Measurements from ENCODE around the gene UIMC1. TPM values are rescaled to one million over a fixed set of nuclear protein-coding genes. Genes with fewer than 3 reads are reported as not detected.

Gene UIMC1
- total RNA-seq, 1 donor from 2014 or later, result 36.1 TPM

DNA sequence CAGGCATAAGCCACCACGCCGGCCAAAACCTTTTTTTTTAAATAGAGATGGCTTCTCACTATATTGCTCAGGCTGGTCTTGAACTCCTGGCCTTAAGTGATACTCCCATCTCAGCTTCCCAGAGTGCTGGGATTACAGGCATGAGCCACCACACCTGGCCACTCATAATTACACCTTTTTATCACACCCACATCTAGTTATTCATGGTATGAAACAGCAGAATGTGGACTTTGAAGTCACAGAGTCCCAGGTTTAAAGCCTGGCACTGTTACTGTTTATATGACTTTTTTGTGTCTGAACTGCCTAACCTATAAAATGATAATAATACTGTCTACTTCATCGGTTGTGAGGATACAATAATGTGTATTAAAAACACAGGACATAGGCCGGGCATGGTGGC lies 39.1 kb upstream of the UIMC1 start:
- Histone ChIP-seq H3K4me1 (ENCODE audit: insufficient read depth, low read length) (no peaks in the 10 kb centered on the region), H2AFZ (ENCODE audit: low read depth, low read length) (no peak overlapping the region), H3K27ac (ENCODE audit: low read depth, low read length) (no peak overlapping the region), H3K9ac (ENCODE audit: low read length) (no peak overlapping the region), H3K79me2 (ENCODE audit: insufficient read depth, low read length) (no peaks in the 10 kb centered on the region), H3K4me2 (ENCODE audit: low read length) (no peak overlapping the region), H3K27me3 (ENCODE audit: insufficient read depth, low read length) (no peaks in the 10 kb centered on the region), H3K36me3 (ENCODE audit: insufficient read depth, low read length) (peaks cover 41% of the 10 kb centered on the region), H3K9me3 (ENCODE audit: insufficient read depth, low read depth, low read length) (no peaks in the 10 kb centered on the region), H4K20me1 (ENCODE audit: insufficient read depth, low read length) (peaks cover 9% of the 10 kb centered on the region), H3K4me3 (ENCODE audit: insufficient read depth, low read depth, low read length) (no peak overlapping the region)
- Mint-ChIP-seq H3K36me3 (ENCODE audit: low read depth, unreplicated experiment) (peaks cover 16% of the 10 kb centered on the region), H3K27me3 (ENCODE audit: low read depth, unreplicated experiment) (no peaks in the 10 kb centered on the region), H3K4me3 (ENCODE audit: unreplicated experiment) (no peak overlapping the region), H3K4me1 (ENCODE audit: low read depth, unreplicated experiment) (no peaks in the 10 kb centered on the region), H3K27ac (ENCODE audit: unreplicated experiment) (no peak overlapping the region), H3K9me3 (ENCODE audit: unreplicated experiment) (no peaks in the 10 kb centered on the region)
- no peak for TF ChIP-seq EZH2 (IDR thresholded peaks at IDR 0.05; ENCODE audit: insufficient read depth, low read length)
- TF ChIP-seq, protein P1, sequence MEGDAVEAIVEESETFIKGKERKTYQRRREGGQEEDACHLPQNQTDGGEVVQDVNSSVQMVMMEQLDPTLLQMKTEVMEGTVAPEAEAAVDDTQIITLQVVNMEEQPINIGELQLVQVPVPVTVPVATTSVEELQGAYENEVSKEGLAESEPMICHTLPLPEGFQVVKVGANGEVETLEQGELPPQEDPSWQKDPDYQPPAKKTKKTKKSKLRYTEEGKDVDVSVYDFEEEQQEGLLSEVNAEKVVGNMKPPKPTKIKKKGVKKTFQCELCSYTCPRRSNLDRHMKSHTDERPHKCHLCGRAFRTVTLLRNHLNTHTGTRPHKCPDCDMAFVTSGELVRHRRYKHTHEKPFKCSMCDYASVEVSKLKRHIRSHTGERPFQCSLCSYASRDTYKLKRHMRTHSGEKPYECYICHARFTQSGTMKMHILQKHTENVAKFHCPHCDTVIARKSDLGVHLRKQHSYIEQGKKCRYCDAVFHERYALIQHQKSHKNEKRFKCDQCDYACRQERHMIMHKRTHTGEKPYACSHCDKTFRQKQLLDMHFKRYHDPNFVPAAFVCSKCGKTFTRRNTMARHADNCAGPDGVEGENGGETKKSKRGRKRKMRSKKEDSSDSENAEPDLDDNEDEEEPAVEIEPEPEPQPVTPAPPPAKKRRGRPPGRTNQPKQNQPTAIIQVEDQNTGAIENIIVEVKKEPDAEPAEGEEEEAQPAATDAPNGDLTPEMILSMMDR (IDR thresholded peaks at IDR 0.05; ENCODE audit: insufficient read depth, low read depth, low read length), result no peak
- FAIRE-seq, result no peak
- DNase-seq (ENCODE audit: low read depth), result no peak

DNA sequence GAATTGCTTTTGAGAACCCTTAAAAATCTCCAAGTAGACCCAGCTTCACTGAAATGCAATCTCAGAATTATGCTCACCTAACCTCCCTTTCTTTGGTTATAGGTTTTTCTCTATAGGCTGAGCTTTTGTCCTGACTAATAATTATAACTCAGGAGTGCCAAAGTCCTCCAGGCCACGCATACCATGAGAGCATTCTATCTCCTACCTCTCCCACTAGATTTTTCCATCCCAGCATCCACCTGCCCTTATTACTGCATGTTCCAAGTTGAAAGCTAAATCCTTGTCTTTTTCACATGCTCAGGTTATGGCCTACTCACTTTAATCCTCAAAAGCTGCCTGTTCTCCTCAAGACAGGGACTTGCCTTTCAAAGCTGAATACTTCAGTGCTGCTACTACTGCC lies 38.1 kb upstream of the UIMC1 start:
- no peaks in the 10 kb centered on the region for H3K4me1 ChIP-seq (ENCODE audit: insufficient read depth, low read length)
- no peak overlapping the region for H3K27ac Mint-ChIP-seq (ENCODE audit: unreplicated experiment)
- no peak overlapping the region for H2AFZ ChIP-seq (ENCODE audit: low read depth, low read length)
- H3K36me3 Mint-ChIP-seq (ENCODE audit: low read depth, unreplicated experiment), result peaks cover 16% of the 10 kb centered on the region
- H3K4me3 Mint-ChIP-seq (ENCODE audit: unreplicated experiment), result no peak overlapping the region
- peaks cover 38% of the 10 kb centered on the region for H3K36me3 ChIP-seq (ENCODE audit: insufficient read depth, low read length)
- H3K9me3 ChIP-seq (ENCODE audit: insufficient read depth, low read depth, low read length), result no peaks in the 10 kb centered on the region
- TF ChIP-seq EZH2 (IDR thresholded peaks at IDR 0.05; ENCODE audit: insufficient read depth, low read length), result no peak
- TF ChIP-seq, protein P1 (IDR thresholded peaks at IDR 0.05; ENCODE audit: insufficient read depth, low read depth, low read length), result no peak
- H3K27ac ChIP-seq (ENCODE audit: low read depth, low read length), result no peak overlapping the region
- H3K9ac ChIP-seq (ENCODE audit: low read length), result no peak overlapping the region
- H3K79me2 ChIP-seq (ENCODE audit: insufficient read depth, low read length), result peaks cover under 1% of the 10 kb centered on the region
- DNase-seq (ENCODE audit: low read depth), result no peak
- H3K9me3 Mint-ChIP-seq (ENCODE audit: unreplicated experiment), result no peaks in the 10 kb centered on the region
- H3K27me3 ChIP-seq (ENCODE audit: insufficient read depth, low read length), result no peaks in the 10 kb centered on the region
- no peak overlapping the region for H3K4me2 ChIP-seq (ENCODE audit: low read length)
- H3K27me3 Mint-ChIP-seq (ENCODE audit: low read depth, unreplicated experiment), result no peaks in the 10 kb centered on the region
- no peaks in the 10 kb centered on the region for H3K4me1 Mint-ChIP-seq (ENCODE audit: low read depth, unreplicated experiment)
- FAIRE-seq, result no peak
- peaks cover 9% of the 10 kb centered on the region for H4K20me1 ChIP-seq (ENCODE audit: insufficient read depth, low read length)
- H3K4me3 ChIP-seq (ENCODE audit: insufficient read depth, low read depth, low read length), result no peak overlapping the region

DNA sequence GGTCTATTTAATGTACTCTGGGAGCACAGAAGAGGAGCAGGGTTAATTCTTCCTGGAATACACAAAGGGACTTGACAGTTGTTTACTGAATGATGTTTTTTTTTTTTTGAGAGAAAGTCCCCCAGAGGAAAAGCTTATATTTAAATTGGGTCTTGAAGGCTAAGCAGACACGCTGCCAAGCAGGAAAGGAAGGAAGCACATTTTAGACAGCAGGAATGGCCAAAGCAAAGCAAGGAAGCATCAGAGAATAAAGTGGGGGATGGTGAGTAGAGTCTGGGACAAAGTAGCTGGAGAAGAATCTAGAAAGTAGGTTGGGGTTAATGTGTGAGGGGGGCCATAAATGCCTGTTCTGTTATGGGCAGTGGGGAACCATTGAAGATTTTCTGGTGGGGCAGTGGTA lies 37.4 kb upstream of the UIMC1 start:
- Histone ChIP-seq H2AFZ (ENCODE audit: low read depth, low read length) (no peak overlapping the region), H3K36me3 (ENCODE audit: insufficient read depth, low read length) (peaks cover 32% of the 10 kb centered on the region), H3K4me2 (ENCODE audit: low read length) (no peak overlapping the region), H3K9ac (ENCODE audit: low read length) (no peak overlapping the region), H3K9me3 (ENCODE audit: insufficient read depth, low read depth, low read length) (no peaks in the 10 kb centered on the region), H3K27me3 (ENCODE audit: insufficient read depth, low read length) (no peaks in the 10 kb centered on the region), H3K4me1 (ENCODE audit: insufficient read depth, low read length) (no peaks in the 10 kb centered on the region), H3K79me2 (ENCODE audit: insufficient read depth, low read length) (peaks cover 8% of the 10 kb centered on the region), H3K27ac (ENCODE audit: low read depth, low read length) (no peak overlapping the region), H3K4me3 (ENCODE audit: insufficient read depth, low read depth, low read length) (no peak overlapping the region), H4K20me1 (ENCODE audit: insufficient read depth, low read length) (peaks cover 16% of the 10 kb centered on the region)
- H3K4me1 Mint-ChIP-seq (ENCODE audit: low read depth, unreplicated experiment), result no peaks in the 10 kb centered on the region
- peaks cover 16% of the 10 kb centered on the region for H3K36me3 Mint-ChIP-seq (ENCODE audit: low read depth, unreplicated experiment)
- H3K4me3 Mint-ChIP-seq (ENCODE audit: unreplicated experiment), result no peak overlapping the region
- FAIRE-seq (no peak), DNase-seq (ENCODE audit: low read depth) (no peak)
- TF ChIP-seq, protein P1 (IDR thresholded peaks at IDR 0.05; ENCODE audit: insufficient read depth, low read depth, low read length), result no peak
- no peak for TF ChIP-seq EZH2 (IDR thresholded peaks at IDR 0.05; ENCODE audit: insufficient read depth, low read length)
- no peak overlapping the region for H3K27ac Mint-ChIP-seq (ENCODE audit: unreplicated experiment)
- H3K9me3 Mint-ChIP-seq (ENCODE audit: unreplicated experiment), result no peaks in the 10 kb centered on the region
- no peaks in the 10 kb centered on the region for H3K27me3 Mint-ChIP-seq (ENCODE audit: low read depth, unreplicated experiment)
